Liver (tissue), 3 donors: ENCODE data around the gene NKAIN1.

ENCODE experiments used
- EGR1 ChIP-seq, 2 donors: IDR thresholded peaks; 2 replicates each; pipeline ENCODE4 v1.6.1; 2016 to 2018; ENCODE audit warnings: antibody characterized with exemption in 2 of 2, low read depth in 2 of 2
- GABPA ChIP-seq, 2 donors: IDR thresholded peaks in 1 of 2; conservative IDR thresholded peaks in 1 of 2; 2 replicates each; pipeline ENCODE4 v1.6.1; 2016; ENCODE audit warnings: antibody characterized with exemption in 2 of 2, mild to moderate bottlenecking in 1 of 2, moderate library complexity in 1 of 2
- HNF4A ChIP-seq, 2 donors: conservative IDR thresholded peaks; 2 replicates each; pipeline ENCODE4 v1.6.1; 2016; ENCODE audit warnings: antibody characterized with exemption in 2 of 2, mild to moderate bottlenecking in 2 of 2
- HNF4G ChIP-seq: IDR thresholded peaks from 2 replicates; pipeline ENCODE4 v1.6.1; 2016; ENCODE audit warnings: antibody characterized with exemption
- JUND ChIP-seq, 2 donors: IDR thresholded peaks; 2 replicates each; pipeline ENCODE4 v1.6.1; 2016; ENCODE audit warnings: antibody characterized with exemption in 2 of 2
- MAX ChIP-seq: IDR thresholded peaks from 2 replicates; pipeline ENCODE4 v1.6.1; 2016; ENCODE audit warnings: antibody characterized with exemption
- RAD21 ChIP-seq, 2 donors: IDR thresholded peaks; 2 replicates each; pipeline ENCODE4 v1.6.1; 2016; ENCODE audit warnings: antibody characterized with exemption in 2 of 2, mild to moderate bottlenecking in 2 of 2
- REST ChIP-seq: IDR thresholded peaks from 2 replicates; pipeline ENCODE4 v1.6.1; 2016; ENCODE audit warnings: antibody characterized with exemption, mild to moderate bottlenecking
- SP1 ChIP-seq: IDR thresholded peaks from 2 replicates; pipeline ENCODE4 v1.6.1; 2018; ENCODE audit warnings: antibody characterized with exemption, mild to moderate bottlenecking
- YY1 ChIP-seq: IDR thresholded peaks from 2 replicates; pipeline ENCODE4 v1.6.1; 2016; ENCODE audit warnings: antibody characterized with exemption, mild to moderate bottlenecking
- TF ChIP-seq, protein P1 (sequence below): IDR thresholded peaks from 2 replicates; pipeline ENCODE4 v1.6.1; 2016; ENCODE audit warnings: antibody characterized with exemption
- TF ChIP-seq, protein P2 (sequence below): fragments of 150-350 bp; IDR thresholded peaks from 2 replicates; pipeline ENCODE4 v1.5.1; 2017; ENCODE audit warnings: improper control_type of control experiment, low read depth, low read length; ENCODE audit not compliant: missing input control
- donor health status: healthy.
- donor health status: healthy.

DNA sequence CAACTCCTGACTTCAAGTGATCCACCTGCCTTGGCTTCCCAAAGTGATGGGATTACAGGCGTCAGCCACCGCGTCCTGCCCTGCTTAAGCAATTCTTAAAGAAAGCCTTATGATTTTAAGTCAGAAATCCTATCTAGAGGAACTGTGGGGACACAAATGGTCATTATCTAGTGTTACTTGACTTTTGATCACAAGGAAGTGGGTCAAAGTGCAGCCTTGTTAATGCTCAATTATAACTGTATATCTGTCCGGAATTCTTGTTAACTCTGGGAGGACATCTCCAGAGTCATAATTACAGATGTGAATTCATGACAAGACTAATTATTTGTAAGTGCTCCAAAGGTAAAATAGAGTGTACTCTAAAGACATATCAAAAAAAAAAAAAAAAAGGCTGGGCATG is 97.3 kb downstream of the NKAIN1 start:
- TF ChIP-seq RAD21 (IDR thresholded peaks at IDR 0.05) (no peak), HNF4G (no peak), MAX (no peak), HNF4A (conservative IDR thresholded peaks at IDR 0.05) (no peak), JUND (IDR thresholded peaks at IDR 0.05) (no peak), YY1 (no peak), SP1 (no peak), REST (no peak), EGR1 (IDR thresholded peaks at IDR 0.05; ENCODE audit: low read depth in 2 of 2) (no peak), GABPA (IDR thresholded peaks at IDR 0.05 in 1 of 2, conservative IDR thresholded peaks at IDR 0.05 in 1 of 2) (no peak)
- TF ChIP-seq, protein P1, sequence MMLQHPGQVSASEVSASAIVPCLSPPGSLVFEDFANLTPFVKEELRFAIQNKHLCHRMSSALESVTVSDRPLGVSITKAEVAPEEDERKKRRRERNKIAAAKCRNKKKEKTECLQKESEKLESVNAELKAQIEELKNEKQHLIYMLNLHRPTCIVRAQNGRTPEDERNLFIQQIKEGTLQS: no peak
- TF ChIP-seq, protein P2, sequence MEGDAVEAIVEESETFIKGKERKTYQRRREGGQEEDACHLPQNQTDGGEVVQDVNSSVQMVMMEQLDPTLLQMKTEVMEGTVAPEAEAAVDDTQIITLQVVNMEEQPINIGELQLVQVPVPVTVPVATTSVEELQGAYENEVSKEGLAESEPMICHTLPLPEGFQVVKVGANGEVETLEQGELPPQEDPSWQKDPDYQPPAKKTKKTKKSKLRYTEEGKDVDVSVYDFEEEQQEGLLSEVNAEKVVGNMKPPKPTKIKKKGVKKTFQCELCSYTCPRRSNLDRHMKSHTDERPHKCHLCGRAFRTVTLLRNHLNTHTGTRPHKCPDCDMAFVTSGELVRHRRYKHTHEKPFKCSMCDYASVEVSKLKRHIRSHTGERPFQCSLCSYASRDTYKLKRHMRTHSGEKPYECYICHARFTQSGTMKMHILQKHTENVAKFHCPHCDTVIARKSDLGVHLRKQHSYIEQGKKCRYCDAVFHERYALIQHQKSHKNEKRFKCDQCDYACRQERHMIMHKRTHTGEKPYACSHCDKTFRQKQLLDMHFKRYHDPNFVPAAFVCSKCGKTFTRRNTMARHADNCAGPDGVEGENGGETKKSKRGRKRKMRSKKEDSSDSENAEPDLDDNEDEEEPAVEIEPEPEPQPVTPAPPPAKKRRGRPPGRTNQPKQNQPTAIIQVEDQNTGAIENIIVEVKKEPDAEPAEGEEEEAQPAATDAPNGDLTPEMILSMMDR: no peak
